PC-9 (cell line): Measurements from ENCODE around the gene SV2C. TPM values are rescaled to one million over a fixed set of nuclear protein-coding genes. Genes with fewer than 3 reads are reported as not detected.

Experiments
- BruUV-seq: library from RNA; stranded (reverse); fragments of 400-500 nt; replicated peaks from 2 replicates; lab custom pipeline; 2021; lab: Mats Ljungman, UMichigan
- CTCF ChIA-PET: fragments of 300-600 bp; sonication (Branson Sonifier 250); formaldehyde crosslinking; loops from one replicate; lab custom pipeline; 2022; ENCODE audit warnings: antibody characterized with exemption; lab: Charles Lee
- POLR2A ChIA-PET: fragments of 300-600 bp; sonication (Branson Sonifier 250); formaldehyde crosslinking; loops from one replicate; lab custom pipeline; 2022; ENCODE audit warnings: antibody characterized with exemption; ENCODE audit not compliant: unreplicated experiment; lab: Charles Lee
- DNase-seq, 2 experiments: peaks; one replicate each; pipeline versions ENCODE4 v3.0.0 to v3.0.0-alpha.2; 2015 to 2022; ENCODE audit warnings: mixed read lengths in 1 of 2
- H2AFZ ChIP-seq: fragments of 200-600 bp; sonication (generic); 2 replicates; pipeline ENCODE4 v1.8.1; 2017; ENCODE audit warnings: antibody characterized with exemption
- H3F3A ChIP-seq: fragments of 200-600 bp; sonication (generic); 2 replicates; pipeline ENCODE4 v1.8.1; 2017; ENCODE audit warnings: antibody characterized with exemption, mild to moderate bottlenecking, low read depth; ENCODE audit not compliant: insufficient read depth
- H3K27ac ChIP-seq: fragments of 200-600 bp; sonication (generic); 2 replicates; pipeline ENCODE4 v1.6.1; 2016; ENCODE audit warnings: mixed run types
- H3K27me3 ChIP-seq: fragments of 200-600 bp; sonication (generic); 2 replicates; pipeline ENCODE4 v1.6.1; 2016; ENCODE audit warnings: low read depth, mixed run types; ENCODE audit not compliant: insufficient read depth
- H3K36me3 ChIP-seq: fragments of 200-600 bp; sonication (generic); 2 replicates; pipeline ENCODE4 v1.6.1; 2016; ENCODE audit warnings: low read depth, mixed run types
- H3K4me1 ChIP-seq: fragments of 200-600 bp; sonication (generic); replicated peaks from 2 replicates; pipeline ENCODE4 v1.6.1; 2016; ENCODE audit warnings: mixed run types; ENCODE audit not compliant: insufficient read depth
- H3K4me2 ChIP-seq: fragments of 200-600 bp; sonication (generic); 2 replicates; pipeline ENCODE4 v1.6.1; 2017; ENCODE audit warnings: mixed run types
- H3K4me3 ChIP-seq: fragments of 200-600 bp; sonication (generic); 2 replicates; pipeline ENCODE4 v1.6.1; 2016; ENCODE audit warnings: mixed run types
- H3K79me2 ChIP-seq: fragments of 200-600 bp; sonication (generic); 2 replicates; pipeline ENCODE4 v1.6.1; 2017; ENCODE audit warnings: low read depth, mixed run types
- H3K9me2 ChIP-seq: fragments of 200-600 bp; sonication (generic); 2 replicates; pipeline ENCODE4 v1.8.1; 2017; ENCODE audit warnings: mild to moderate bottlenecking; ENCODE audit not compliant: insufficient read depth
- H3K9me3 ChIP-seq: fragments of 200-600 bp; sonication (generic); 2 replicates; pipeline ENCODE4 v1.8.1; 2016; ENCODE audit warnings: low read depth; ENCODE audit not compliant: insufficient read depth
- H4K20me1 ChIP-seq: fragments of 200-600 bp; sonication (generic); 2 replicates; pipeline ENCODE4 v1.8.1; 2017; ENCODE audit not compliant: insufficient read depth
- EZH2 ChIP-seq: fragments of 200-600 bp; sonication (generic); IDR thresholded peaks from 2 replicates; pipeline ENCODE4 v1.8.0; 2017; ENCODE audit warnings: antibody characterized with exemption, low read depth
- intact Hi-C: fragments of 100-400 bp; cut with micrococcal nuclease; formaldehyde crosslinking; loops from one replicate; pipeline ENCODE4 v1.10.0; 2022; ENCODE audit not compliant: unreplicated experiment
- total RNA-seq: library from RNA; stranded (reverse); gene quantifications from 2 replicates; pipeline ENCODE4 v1.2.3, GENCODE V29; 2021
- TF ChIP-seq, protein P1 (sequence below): fragments of 200-600 bp; sonication (generic); conservative IDR thresholded peaks from 2 replicates; pipeline ENCODE4 v1.6.1; 2017; ENCODE audit warnings: mixed run types, antibody characterized with exemption, mild to moderate bottlenecking, moderate library complexity

SV2C gene
- total RNA-seq, 1 experiment from 2014 or later = not detected

DNA sequence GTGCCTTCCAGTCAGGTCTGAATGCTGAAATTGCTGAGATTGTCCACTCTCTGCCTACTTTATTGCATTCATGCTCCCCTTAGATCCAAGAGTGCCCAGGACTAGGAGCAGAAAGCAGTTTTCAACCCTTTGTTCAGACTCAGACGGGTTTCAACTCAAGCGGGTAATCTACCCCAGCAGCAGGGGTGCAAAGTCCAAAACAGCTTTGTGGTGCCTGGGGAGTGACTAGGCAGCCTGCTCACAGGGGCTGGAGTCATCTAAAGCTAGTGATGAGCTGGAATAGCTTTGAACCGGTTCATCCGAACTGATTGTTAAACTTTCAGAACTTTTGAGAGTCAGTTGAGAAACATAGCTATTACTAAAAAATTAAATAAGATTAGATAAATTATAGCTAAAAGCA is 248.9 kb downstream of the SV2C start:
- H3K27ac ChIP-seq = no peak overlapping the region
- no peaks in the 10 kb centered on the region for H3K9me3 ChIP-seq
- no peaks in the 10 kb centered on the region for H3K36me3 ChIP-seq
- intact Hi-C loops = loop anchor here (10.0 kb wide), 1 partner anchor 443 kb away; no protein-coding TSS in a partner anchor
- CTCF ChIA-PET = no interaction called here
- no peak overlapping the region for H3K4me3 ChIP-seq
- no peaks in the 10 kb centered on the region for H3F3A ChIP-seq
- H2AFZ ChIP-seq = no peak overlapping the region
- no peaks in the 10 kb centered on the region for H3K79me2 ChIP-seq
- H3K4me2 ChIP-seq = no peak overlapping the region
- no peak for TF ChIP-seq EZH2
- TF ChIP-seq, protein P1, sequence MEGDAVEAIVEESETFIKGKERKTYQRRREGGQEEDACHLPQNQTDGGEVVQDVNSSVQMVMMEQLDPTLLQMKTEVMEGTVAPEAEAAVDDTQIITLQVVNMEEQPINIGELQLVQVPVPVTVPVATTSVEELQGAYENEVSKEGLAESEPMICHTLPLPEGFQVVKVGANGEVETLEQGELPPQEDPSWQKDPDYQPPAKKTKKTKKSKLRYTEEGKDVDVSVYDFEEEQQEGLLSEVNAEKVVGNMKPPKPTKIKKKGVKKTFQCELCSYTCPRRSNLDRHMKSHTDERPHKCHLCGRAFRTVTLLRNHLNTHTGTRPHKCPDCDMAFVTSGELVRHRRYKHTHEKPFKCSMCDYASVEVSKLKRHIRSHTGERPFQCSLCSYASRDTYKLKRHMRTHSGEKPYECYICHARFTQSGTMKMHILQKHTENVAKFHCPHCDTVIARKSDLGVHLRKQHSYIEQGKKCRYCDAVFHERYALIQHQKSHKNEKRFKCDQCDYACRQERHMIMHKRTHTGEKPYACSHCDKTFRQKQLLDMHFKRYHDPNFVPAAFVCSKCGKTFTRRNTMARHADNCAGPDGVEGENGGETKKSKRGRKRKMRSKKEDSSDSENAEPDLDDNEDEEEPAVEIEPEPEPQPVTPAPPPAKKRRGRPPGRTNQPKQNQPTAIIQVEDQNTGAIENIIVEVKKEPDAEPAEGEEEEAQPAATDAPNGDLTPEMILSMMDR = no peak
- no peaks in the 10 kb centered on the region for H3K27me3 ChIP-seq
- H3K9me2 ChIP-seq = no peaks in the 10 kb centered on the region
- POLR2A ChIA-PET = no interaction called here
- H3K4me1 ChIP-seq = no peaks in the 10 kb centered on the region
- H4K20me1 ChIP-seq = no peaks in the 10 kb centered on the region
- no peak for DNase-seq
- no TSS peak for BruUV-seq

DNA sequence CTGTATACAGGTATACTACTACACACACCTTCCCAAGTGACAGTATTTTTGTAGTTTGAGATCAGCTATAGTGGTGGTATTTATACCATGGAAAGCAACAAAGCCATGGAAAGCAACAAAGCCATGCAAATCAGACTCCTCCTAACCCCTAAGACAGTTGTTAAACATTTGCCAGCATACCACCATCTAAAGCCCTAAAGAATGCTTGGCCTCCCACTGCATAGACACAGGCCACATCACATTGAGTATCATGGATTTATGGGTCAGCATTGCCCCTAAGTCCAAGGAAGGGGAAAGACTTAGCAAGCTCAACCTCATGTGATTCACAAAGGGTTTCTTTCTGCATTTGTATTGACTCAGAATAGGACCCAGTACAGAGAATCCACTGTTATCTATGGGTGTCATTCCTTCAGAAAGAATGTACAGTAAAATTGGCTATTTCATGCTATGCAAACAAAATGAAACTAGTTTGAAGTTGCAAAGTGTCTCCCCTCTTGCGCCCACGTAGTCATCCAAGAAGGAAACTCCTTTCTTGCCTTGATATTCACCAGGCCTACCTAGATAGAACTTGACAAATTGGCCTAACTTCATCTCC is 249.5 kb downstream of the SV2C start:
- no peaks in the 10 kb centered on the region for H3K79me2 ChIP-seq
- no peak for TF ChIP-seq EZH2
- TF ChIP-seq, protein P1 = no peak
- H3K4me1 ChIP-seq = no peaks in the 10 kb centered on the region
- H3F3A ChIP-seq = no peaks in the 10 kb centered on the region
- BruUV-seq = no TSS peak
- CTCF ChIA-PET = no interaction called here
- no peaks in the 10 kb centered on the region for H3K9me2 ChIP-seq
- no peak overlapping the region for H3K4me3 ChIP-seq
- no peaks in the 10 kb centered on the region for H3K36me3 ChIP-seq
- DNase-seq = no peak
- intact Hi-C loops = loop anchor here (10.0 kb wide), 1 partner anchor 442 kb away; no protein-coding TSS in a partner anchor
- no peak overlapping the region for H3K27ac ChIP-seq
- H3K9me3 ChIP-seq = no peaks in the 10 kb centered on the region
- no peaks in the 10 kb centered on the region for H4K20me1 ChIP-seq
- H3K4me2 ChIP-seq = no peak overlapping the region
- POLR2A ChIA-PET = no interaction called here
- no peaks in the 10 kb centered on the region for H3K27me3 ChIP-seq
- no peak overlapping the region for H2AFZ ChIP-seq

DNA sequence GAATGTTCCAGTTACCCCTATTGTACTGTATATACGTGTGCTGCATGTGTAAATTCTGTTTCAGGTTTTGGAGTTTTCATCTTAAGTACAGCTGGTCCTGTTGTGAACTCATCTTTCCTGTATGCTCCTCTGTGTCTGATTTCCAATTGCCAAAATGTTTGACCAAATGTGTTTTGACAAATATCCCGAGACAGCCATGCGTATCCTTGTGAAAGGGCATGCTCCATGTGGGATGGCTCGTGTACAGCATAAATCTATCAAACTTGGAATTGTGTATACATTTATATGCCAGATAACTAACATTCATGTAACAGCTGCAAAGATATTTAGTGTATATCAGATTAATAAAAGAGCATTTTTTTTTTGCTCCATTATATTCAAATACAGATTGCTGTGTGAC is 250.4 kb downstream of the SV2C start:
- Histone ChIP-seq H3K4me1 (0 out of 2 replicates have a peak, but pooled peaks cover 4% of the 10 kb centered on the region), H3K27me3 (no peaks in the 10 kb centered on the region), H3K79me2 (no peaks in the 10 kb centered on the region), H3K27ac (no peak overlapping the region), H3K9me2 (no peaks in the 10 kb centered on the region), H3K9me3 (no peaks in the 10 kb centered on the region), H3K36me3 (no peaks in the 10 kb centered on the region), H4K20me1 (no peaks in the 10 kb centered on the region), H3K4me2 (no peak overlapping the region), H3F3A (peaks cover 4% of the 10 kb centered on the region; the same call in 1 of the 2 replicates), H3K4me3 (no peak overlapping the region), H2AFZ (no peak overlapping the region)
- DNase-seq = no peak
- TF ChIP-seq, protein P1 = no peak
- TF ChIP-seq EZH2 = no peak
- ChIA-PET POLR2A (no interaction called here), CTCF (no interaction called here)
- intact Hi-C loops = loop anchor here (10.0 kb wide), 1 partner anchor 441 kb away; no protein-coding TSS in a partner anchor
- BruUV-seq = no TSS peak
